G401.6 (cell line): ENCODE results near the gene TMEM120B.
A peak's percentile ranks its signal among the peaks of the same experiment; 100 is the strongest.
"Not testable (repeated sequence)": the region's sequence is repeated elsewhere in the genome, so short reads cannot be mapped to it uniquely, and the experiment has no call there.

Experiments used
- FAIRE-seq: peaks from 2 replicates; lab custom pipeline; 2012; peaks lifted over from hg19 to GRCh38; lab: Jason Lieb, UNC

Gene TMEM120B

DNA sequence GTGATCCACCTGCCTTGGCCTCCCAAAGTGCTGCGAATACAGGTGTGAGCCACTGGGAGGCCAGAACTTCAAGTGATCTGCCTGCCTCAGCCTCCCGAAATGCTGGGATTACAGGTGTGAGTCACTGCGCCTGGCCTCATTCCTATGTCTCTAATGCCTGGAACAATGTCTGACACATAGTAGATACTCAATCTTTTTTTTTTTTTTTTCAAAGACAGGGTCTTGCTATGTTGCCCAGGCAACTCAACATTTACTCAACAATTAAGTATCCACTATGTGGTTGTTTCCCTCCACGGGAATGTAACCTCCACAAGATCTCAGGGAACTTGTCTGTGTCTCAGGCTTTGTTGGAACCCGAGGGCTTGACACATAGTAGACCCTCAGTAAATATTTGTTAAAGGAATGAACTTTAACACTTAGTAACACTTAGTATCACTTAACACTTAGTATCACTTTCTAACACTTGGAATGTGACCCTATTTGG, 3.0 kb upstream of the TMEM120B start:
- FAIRE-seq = peak; percentile 70

DNA sequence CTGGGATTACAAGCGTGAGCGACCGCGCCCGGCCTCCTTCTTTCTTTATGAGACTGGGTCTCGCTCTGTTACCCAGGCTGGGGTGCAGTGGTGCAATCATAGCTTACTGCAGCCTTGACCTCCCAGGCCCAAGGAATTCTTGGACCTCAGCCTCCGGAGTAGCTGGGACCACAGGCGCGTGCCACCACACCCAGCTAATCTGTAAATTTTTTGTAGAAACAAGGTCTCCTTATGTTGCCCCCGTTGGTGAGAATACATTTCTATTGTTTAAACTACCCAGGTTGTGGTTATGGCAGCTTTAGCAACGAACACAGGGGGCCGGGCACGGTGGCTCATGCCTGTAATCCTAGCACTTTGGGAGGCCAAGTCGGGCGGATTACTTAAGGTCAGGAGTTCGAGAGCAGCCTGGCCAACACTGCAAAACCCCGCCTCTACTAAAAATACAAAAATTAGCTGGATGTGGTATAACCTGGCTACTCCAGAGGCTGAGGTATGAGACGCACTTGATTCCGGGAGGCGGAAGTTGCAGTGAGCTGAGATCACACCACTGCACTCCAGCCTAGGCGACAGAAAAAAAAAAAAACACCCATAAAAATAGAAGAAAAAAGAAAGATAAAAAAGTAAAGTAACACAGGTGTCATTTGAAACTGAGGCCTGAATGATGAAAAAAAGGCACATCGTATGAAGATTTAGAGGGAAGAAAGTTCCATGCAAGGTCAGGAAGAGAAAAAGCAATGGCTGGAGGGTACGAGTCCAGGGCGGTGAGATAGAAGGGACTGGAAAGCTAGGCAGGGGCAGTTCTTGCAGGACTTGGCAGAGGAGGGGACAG, 977 bp upstream of the TMEM120B start:
- no peak for FAIRE-seq

DNA sequence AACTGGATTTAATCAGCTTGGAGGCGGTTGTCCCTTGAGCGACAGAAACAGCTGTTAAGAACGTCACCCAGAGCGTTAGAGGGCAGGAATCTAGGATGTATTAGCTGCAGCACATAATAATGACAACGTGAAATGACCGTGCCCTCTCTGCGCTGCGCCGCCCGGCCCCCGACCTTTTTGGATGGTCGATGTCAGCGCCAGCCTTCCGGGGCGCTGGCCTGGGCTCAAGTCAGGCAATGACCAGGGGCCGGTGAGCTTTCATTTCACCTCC, 427 bp upstream of the TMEM120B start:
- no peak for FAIRE-seq

DNA sequence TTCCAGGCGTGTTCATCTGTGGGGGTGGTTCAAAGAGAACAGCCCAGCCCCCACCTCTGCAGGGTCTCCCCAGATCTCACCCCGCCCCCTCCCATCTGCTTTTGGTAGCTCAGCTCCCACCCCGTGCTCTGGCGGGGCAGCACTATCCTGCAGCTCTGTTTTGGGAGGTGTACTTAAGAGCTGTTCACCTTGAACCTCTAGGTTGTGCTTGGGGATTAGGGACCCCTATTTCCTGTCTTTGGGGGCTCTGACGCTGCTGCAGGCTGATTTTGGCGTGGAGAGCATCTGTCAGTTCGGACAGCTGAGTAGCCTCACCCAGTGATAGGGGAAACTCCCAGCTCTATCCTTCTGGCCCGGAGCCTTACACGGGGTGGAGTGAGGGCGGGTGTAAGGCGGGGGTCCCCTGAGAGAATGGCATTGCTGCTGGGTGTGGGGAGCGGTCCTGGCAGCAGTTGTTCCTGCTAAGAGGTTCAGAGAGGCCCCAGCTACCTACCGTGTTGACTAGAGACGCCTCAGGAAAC, 765 bp downstream of the TMEM120B start:
- no peak for FAIRE-seq

DNA sequence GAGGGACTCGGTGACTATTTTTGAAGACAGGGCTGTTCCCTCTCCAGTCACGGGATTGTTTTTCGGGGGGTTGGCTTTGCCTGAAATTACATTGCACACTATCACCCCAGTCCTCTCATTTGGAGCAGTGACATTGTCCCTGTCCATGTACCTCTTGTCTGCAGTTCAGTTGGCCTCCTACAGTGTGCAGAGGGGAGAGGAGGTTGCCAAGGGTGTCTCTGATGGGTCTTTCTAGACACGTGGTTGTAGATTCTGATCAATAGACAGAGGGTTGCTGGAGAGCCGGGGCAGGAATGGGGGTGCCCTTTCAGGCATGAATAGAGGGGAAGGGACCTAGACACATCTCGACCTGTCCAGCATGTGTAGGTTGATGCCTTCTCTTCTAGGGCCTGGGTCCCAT, 1.2 kb downstream of the TMEM120B start:
- no peak for FAIRE-seq

DNA sequence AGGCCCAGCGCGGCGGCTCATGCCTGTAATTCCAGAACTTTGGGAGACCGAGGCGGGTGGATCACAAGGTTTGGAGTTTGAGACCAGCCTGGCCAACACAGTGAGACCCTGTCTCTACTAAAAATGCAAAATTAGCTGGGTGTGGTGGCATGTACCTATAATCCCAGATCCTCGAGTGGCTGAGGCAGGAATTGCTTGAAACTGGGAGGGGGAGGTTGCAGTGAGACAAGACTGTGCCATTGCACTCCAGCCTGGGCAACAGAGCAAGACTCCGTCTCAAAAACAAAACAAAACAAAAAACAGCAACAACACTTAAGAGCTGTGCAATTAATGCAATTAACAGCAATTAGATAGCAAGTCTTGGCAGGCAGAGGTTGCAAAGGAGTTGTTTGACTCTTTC, 2.5 kb downstream of the TMEM120B start:
- FAIRE-seq = not testable (repeated sequence)

DNA sequence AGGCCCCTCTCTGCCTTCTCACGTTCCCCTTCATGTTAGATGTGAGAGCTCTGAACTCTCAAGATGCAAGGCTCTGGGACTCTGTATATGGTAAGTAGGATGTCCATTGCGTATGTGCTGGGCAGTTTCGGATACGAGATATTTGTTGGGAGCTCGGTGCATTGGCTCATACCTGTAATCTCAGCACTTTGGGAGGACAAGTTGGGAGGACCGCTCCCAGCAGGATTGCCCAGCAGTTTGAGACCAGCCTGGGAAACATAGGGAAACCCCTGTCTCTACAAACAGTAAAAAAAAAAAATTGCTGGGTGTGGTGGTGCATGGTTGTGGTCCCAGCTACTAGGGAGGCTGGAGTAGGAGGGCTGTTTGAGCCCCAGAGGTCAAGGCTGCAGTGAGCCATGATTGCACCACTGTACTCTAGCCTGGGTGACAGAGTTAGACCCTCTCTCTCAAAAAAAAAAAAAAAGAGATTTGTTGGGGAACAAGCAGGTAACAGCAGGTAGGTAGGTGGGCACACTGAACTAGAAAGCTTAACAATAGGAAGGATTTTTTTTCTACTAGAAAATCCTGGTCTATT, 3.4 kb downstream of the TMEM120B start:
- no peak for FAIRE-seq

DNA sequence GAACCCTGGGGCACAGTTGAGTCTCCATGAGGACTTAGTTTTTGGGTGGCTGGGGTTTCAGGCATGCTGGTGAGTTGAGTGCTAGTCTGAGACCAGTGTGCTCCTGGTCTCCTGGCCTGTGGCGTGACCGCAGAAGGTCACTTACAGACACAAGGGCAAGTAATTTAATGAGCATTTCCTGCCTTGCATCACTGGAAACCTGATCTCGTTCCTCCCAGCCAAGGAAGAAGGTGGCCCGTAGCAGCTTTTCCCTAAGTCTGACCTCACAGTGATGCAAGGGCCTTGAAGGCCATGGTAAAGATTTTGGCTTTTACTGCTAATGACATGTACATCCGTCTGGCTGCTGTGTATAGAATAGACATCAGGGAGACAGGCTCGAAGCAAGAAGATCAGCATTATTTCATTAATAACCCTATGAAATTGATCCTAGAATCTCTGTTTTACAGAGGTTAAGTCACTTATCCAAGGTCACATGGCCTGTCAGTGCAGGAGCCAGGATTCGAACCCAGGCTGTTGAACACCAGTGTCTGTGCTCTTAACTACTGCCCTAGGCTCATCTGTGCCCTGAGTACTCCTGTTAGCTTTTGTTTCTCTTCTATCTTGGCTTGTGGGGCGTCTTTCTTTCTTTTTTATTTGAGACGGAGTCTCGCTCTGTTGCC, 4.6 kb downstream of the TMEM120B start:
- no peak for FAIRE-seq

DNA sequence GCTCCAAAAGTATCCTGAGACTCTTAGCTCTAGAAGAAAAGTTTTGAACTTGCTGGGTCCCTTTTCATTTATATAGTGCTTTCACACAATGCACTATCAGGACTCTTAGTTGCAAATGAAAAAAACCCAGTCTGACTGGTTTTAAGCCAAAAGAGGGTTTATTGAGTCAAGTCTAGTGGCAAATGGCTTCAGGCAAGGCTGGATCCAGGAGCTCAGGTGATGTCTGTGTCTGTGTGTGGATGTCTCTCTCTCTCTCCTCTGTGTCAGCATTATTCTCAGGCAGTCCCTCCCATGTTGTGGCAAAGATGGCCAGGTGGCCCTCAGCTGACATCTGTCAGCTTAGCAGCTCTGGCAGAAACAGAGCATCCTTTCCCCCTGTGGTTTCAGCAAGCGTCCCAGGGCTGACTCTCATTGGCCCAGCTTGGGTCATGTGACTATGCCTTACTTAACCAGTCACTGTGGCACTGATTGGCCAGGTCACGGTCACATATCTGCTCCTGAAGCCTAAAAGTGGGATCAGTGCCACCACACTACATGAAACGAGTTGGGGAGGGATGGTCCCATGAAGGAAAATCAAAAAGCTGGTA, 6.2 kb downstream of the TMEM120B start:
- FAIRE-seq = no peak

DNA sequence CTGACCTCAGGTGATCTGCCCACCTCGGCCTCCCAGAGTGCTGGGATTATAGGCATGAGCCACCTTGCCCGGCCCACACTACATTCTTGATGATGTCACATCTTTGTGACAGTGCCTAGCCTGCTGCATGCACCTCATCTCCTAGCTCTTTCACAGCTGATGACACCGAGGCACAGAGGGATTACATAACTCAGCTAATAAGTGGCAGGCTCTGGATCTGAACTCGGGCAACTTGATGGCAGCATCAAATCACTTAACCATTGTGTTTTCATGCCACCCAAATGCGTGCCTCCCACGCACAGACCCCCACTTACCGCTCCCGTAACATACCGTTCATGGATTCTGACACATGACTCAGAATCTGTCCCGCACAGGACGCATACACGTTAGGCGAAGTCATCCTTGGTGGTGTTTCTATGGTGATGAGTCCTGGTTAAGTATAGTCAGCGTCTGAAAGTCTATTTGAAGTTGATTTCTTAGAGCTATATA, 7.4 kb downstream of the TMEM120B start:
- FAIRE-seq = no peak

DNA sequence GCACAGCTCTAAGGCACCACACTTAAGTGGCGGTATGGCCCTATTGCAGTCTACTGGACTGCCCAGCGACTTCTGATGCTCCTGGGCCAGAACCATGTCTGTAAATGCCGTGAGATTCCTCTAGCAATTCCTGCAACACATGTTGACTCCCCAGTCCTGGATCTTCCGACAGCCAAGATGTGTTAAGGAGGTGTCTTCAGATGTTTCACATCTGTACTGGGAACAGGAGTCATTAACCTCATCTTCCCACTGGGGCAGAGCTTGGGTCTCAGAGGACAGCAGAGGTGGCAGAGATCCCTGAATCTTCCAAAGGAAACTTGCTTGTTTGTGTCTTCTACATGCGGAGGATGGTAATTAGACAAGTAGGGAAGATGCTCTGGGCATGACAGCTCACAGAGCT, 8.2 kb downstream of the TMEM120B start:
- FAIRE-seq = no peak

DNA sequence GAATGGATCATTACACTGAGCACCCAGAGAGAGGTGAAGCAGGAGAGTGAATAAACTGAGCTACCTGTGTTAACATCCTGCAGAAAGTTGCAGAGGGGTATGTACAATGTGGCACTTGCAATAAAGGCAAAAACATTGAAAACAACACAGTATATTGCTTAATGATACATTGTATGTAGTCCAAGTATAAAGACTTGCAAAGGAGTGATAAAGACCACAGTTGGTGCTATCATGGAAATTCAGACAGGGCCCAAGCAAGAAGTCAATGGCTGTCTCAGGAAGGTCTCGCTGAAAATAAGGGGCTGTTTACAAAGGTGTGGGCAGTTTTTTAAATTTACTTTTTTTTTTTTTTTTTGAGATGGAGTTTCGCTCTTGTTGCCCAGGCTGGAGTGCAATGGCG, 10.0 kb downstream of the TMEM120B start:
- FAIRE-seq = no peak

DNA sequence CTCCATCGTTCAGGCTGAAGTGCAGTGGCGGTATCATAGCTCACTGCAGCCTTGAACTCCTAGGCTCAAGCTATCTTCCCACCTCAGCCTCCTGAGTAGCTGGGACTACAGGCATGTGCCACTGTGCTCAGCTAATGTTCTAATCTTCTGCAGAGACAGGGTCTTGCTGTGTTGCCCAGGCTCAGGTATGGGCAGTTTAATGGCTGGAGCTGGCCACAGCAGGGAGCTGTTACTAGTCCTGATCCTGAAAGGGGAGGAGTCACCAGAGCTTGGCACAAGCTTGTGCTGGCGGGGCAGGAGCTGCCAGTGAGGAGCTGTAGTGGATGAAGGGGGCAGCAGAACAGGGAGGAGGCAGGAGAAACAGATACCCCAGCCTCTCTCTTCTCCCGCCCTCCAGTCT, 10.6 kb downstream of the TMEM120B start:
- FAIRE-seq = no peak

DNA sequence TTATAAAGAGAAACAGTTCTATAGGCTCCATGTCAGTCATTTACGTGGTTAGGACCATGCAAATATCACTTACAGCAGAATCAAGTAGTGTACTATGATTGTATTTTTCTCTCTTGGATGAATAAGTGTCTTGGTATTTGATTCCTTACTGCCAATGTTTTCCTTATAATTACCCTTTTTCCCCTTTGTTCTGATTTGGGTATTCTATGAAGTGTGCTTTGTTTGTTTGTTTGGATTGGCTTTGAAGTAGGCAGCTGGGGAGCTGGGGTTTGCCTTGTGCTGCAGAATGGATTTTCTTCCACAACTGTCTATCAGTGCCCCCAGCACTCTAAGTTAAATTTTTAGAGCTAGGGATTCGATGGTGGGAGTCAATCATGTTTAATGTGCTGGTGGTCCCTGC, 12.4 kb downstream of the TMEM120B start:
- FAIRE-seq = no peak

DNA sequence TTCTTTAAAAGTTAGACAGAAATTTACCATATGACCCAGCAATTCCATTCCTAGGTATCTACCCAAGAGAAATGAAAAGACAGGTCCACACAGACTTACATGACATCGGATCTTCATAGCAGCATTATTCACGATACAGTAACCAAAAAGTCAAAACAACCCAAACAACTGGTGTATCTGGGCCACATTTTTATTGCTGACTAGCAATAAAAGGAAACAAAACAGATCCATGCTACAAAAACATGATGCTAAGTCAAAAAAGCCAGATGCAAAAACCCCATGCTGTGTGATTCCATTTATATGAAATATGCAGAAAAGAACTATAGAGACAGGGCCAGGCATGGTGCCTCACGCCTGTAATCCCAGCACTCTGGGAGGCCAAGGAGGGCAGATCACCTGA, 12.9 kb downstream of the TMEM120B start:
- FAIRE-seq = no peak

DNA sequence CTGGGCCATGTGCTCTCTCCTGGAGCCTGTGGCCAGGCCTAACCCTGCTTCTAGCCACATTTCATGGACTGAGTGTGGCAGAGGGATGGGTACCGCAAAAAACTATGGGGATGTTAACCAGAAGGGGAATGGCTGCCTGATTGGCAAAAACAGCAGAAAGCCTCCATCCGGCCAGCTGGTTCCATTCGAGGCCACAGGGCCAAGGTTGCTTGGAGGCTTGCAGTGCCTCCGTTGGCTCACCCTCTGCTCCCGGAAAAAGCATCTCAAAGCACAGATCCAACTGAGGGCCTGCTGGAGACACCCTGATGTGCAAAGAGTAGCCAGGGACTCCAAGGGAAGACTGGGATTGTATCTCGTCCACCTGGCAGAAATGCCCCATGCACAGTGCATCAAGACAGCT, 16.5 kb downstream of the TMEM120B start:
- no peak for FAIRE-seq

DNA sequence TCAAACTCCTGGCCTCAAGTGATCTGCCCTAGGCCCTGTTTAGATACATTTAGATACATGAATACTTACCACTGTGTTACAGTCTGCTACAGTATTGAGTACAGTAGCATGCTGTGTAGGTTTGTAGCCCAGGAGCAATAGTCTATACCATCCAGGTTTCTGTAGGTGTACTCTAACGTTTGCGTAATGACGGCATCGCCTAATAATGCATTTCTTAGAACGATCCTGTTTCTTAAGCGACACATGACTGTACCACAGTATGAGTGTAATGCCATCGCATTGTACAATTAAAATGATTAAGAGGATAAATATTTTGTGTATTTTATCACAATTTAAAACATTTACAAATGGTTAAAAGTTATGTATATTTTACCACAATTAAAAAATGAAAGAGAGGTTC, 18.9 kb downstream of the TMEM120B start:
- FAIRE-seq = no peak

DNA sequence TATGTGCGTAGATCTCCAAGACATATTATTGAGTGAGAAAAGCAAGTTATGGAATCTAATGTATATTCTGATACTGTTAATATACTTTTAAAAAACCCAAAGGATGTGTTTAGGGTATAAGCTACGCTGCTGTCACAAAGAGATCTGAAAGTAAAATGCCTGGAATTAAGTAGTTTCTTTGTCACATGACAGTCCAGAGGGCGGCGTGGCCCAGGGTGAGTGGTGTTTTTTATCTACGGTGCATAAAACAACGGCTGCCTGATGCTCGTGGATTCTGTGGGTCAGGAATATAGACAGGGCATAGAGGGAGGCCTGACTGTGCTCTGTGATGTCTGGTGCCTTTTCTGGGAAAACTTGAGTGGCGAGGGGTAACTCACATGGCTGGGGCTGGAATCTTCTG, 21.3 kb downstream of the TMEM120B start:
- no peak for FAIRE-seq

DNA sequence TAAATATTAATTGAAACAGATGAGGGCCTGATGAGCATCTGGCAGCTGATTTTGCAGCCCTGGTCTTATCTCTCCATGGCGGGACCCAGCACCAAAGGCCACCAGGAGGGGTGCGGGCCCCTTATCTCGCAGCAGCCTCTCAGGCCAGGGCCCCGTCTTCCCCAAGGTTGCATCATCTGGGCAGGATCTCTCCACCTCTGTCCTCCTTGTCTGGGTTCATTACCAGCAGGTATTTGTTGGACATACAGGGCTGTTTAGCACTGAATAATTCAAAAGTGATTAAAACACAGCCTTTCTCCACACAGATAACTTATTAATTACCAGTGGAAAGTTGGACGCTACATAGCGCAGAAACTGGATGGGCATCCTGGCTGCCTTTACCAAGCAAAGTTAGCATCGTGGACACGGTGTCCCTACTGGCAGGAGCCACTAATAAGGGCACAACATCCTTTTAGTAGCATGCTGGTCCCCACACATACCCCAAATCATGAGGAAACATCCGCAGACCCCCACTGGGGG, 25.8 kb downstream of the TMEM120B start:
- no peak for FAIRE-seq

DNA sequence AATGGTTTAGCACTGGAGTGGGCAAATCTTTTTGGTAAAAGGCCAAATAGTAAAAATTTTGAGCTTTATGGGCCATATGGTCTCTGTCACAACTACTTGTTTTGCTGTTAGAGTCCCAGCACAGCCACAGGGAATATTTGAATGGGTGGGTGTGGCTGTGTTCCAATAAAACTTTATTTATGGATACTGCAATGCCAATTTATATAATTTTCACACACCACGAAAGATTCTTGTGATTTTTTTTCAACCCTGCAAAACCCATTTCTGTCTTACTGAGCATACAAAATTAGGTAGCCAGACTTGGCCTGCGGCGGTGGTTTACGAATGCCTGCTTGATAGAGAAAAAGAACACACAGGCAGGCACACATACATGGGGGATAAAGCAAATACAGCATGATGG, 28.3 kb downstream of the TMEM120B start:
- no peak for FAIRE-seq

DNA sequence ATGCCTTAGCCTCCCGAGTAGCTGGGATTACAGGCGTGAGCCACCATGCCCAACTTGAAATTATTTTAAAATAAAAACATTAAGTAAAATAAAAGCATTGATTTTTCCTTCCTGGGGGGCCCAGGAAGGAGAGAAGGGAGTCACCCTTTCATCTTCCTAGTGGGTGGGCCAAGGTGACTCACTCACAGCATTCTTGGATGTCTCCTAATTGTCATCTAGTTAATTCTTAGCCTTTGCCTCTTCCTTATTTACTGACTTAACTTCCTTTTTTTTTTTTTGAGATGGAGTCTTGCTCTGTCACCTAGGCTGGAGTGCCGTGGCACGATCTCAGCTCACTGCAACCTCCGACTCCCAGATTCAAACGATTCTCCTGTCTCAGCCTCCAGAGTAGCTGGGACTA, 29.2 kb downstream of the TMEM120B start:
- FAIRE-seq = no peak

DNA sequence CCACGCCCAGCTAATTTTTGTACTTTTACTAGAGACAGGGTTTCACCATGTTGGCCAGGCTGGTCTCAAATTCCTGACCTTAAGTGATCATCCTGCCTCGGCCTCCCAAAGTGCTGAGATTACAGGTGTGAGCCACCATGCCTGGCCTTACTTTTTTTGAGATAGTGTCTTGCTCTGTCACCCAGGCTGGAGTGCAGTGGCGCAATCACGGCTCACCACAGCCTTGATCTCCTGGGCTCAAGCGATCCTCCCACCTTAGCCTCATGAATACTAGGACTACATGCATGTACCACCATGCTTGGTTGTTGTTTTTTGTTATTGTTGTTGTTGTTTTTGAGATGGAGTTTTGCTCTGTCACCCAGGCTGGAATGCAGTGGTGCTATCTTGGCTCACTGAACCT, 33.0 kb downstream of the TMEM120B start:
- FAIRE-seq = not testable (repeated sequence)

DNA sequence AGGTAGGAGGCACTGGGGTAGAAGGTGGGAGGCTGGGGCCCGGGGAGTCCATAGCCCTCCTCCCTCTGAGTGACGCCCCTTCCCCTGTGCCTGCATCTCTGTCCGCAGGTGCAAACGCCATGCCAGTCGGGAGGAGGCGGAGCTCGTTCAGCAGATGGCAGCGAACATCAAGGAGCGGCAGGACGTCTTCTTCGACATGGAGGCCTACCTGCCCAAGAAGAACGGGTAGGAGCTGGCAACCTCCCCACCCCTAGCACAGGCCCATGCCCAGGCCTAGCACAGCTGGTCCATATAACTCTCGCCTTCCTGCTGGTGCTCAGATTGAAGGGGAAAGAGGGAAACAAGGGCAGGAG, 35.6 kb downstream of the TMEM120B start:
- no peak for FAIRE-seq
